GM08714 (cell line): ENCODE measurements around the gene CCDC89.

Experiments used
- H3K4me3 ChIP-seq: fragments of 200-500 bp; sonication (Bioruptor generic); 2 replicates; pipeline ENCODE4 v1.5.1; 2014; ENCODE audit warnings: mild to moderate bottlenecking, low read length, inconsistent platforms
- ZNF274 ChIP-seq: IDR thresholded peaks from 2 replicates; pipeline ENCODE4 v1.6.1; 2012; ENCODE audit warnings: mild to moderate bottlenecking, low read depth, low read length

The CCDC89 gene

DNA sequence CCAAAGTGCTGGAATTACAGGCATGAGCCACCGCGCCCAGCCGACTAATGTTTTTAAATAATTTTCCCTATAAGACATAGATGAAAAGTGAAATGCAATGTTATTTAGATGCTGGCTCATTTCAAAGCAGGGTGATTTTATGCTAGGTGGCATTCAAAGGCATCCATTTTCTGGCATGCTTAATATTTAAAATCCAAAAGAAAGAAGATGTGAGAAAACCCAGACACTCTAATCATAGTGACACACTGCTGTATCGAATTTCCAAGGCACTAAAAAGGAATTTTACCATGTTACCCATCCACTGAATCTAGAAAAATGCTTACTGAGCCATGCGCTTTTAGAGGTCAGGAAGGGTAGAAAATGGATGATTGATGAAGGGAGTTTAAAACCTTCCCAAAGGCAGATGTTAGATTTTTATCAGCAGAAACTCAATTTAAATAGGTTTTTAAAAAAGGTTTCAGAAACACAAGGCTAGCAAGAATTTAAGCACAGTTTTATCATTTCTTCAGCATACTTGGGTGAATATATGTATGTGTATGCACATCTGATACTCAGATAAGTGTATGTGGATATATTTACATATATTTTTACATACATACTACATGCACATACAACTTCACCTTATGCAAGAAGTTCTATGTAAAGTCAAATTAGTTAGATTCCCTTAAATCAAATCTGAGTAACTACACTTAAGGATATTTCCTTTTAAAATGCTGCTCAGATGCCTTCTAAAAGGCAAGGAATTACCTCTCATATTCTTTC, 24.1 kb upstream of the CCDC89 start:
- H3K4me3 ChIP-seq: no peak overlapping the region
- TF ChIP-seq ZNF274: no peak

DNA sequence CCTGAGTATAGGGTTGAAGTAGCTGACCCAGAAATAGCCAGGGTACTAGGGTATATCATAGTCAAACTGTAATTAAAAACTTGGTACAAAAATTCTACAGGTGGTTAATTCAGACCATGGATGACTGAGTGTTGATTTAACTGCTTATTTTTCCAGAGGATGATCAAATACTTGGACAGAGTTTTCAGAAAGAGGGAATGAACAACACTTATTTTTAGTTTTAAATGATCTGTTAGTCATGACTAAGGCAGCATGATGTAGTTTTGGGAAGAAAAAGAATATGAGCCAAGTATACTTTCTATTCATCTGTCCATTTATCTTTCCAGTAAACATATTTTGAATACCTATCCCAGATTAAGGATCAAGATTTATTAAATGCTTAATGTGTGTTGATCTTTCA, 19.8 kb upstream of the CCDC89 start:
- no peak for TF ChIP-seq ZNF274
- H3K4me3 ChIP-seq: no peak overlapping the region

DNA sequence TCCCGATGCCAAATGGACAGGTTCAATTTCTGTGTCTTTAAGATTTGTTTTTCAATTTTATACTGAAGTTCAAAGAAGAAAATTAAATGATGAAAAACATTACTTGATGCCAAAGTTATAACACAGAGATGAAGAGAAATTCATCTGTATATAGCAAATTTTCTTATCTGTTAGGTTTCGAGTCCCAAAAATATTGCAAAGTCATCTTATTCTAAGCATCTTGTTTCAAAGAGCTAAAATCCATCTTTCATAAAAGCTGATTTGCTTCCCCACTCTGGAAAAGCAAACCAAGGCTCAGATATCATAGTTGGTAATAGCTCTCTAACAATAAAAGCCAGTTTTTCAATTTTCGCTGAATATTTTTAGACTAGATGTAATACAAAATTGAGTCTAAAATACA, 19.0 kb upstream of the CCDC89 start:
- no peak overlapping the region for H3K4me3 ChIP-seq
- TF ChIP-seq ZNF274: no peak

DNA sequence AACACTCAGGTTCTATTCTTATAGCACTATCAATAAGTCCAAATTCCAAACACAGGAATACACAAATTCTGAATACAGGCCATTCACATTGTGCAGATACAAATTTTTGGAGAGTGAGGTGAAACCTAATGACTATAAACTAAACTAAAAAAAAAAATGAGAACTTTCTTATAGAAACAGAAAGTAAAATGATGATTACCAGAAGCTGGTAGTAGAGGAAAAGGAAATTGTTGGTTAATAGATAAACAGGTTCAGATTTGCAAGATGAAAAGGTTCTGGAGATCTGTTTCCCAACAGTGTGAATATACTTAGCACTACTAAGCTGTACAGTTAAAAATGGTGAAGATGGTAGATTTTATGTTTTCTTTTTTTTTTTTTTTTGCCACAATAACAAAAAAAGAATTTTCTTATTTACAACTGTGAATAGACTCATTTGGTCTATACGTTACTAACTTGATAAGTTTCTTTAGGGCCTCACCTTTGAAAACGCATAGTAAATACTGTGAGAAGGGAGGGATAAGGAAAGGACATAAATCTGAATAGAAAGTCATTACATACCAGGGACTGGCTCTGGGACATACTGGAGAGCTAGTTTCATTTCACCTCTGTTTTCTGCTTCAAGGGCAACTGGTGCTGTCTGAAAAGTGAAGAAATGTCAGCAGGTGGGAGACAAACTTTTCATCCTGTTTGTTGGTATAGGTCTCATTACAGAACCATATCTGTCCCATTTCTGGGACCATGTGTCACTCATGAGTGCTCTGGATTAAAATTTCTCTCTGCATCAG, 14.2 kb upstream of the CCDC89 start:
- no peak overlapping the region for H3K4me3 ChIP-seq
- no peak for TF ChIP-seq ZNF274

DNA sequence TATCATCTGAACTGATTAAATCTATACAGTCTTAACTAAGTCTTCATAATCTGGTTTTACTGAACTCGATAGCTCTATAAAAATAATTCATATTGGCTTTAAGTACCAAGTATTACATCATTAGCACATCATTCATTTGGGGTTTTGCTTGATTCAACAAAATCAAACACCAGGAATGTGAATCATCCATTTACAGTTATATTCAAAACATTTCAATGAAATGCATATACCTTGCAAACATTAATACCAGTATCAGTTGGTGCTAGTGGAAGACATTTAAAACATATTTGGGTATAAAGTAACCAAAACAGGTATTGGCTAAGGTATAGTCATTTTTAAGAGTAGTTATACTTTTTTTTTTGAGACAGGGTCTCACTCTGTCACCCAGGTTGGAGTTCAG, 12.2 kb upstream of the CCDC89 start:
- no peak overlapping the region for H3K4me3 ChIP-seq
- no peak for TF ChIP-seq ZNF274

DNA sequence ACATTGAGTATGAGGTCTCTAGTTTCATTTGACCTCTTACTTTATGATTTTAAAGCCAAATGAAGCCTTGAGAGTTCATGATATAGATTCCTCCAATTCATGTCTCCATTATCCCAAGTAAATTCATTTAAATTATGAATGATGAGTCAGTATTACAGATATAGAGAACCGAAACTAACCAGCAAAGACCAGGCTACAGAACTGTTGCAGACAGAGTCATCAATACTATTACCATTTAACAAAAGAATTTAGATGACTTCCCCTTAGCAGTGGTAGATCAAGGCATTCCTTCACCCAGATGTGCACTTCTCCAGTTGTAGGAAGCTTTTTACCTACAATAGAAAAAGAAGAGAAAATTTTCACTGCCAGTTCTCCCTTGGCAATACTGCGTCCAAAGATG, 11.8 kb upstream of the CCDC89 start:
- TF ChIP-seq ZNF274: no peak
- H3K4me3 ChIP-seq: no peak overlapping the region

DNA sequence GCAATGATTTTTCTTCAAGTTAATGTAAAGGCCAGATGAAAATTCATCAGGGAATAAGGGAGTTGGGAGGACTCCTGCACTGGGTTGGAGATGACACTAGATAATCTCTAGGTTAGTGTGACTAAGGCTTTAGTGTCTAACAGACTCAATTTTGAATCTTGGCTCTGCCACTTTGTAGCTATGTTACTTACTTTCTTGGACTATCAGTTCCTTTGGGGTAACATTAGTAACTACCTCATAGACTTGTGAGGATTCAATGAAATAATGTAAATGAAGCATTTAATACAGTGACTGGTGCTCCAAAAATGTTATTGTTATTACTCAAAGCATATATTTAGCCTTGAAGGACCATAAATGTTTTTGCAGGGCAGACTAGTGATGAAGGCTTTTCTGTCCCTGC, 9.6 kb upstream of the CCDC89 start:
- H3K4me3 ChIP-seq: no peak overlapping the region
- TF ChIP-seq ZNF274: no peak

DNA sequence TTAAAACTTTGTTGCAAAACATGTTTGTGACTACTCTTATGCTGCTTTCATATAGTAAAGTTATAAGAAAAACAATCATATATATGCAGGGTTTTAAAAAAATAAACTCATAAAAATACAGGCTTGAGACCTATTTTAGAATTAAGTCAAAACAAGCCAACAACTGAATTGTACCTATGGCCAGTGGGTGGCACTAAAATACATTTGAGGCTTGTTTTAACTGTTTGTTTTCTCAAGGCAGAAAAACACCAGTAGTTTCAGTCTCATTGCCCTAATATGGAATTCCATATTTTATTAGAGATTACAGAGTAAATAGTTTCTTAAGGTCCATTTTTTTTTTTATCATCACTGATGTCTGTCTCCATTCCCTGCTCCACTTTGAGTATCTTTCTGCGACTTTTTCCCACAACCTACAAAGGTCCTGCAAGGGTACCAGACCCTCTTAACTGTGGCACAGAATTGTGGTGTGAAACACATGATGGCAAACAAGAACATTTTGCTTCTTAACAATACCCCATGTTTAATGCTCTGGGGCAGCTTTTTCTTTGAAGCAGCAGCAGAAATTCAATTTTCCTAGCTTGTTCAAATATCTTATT, 8.5 kb upstream of the CCDC89 start:
- TF ChIP-seq ZNF274: no peak
- no peak overlapping the region for H3K4me3 ChIP-seq

DNA sequence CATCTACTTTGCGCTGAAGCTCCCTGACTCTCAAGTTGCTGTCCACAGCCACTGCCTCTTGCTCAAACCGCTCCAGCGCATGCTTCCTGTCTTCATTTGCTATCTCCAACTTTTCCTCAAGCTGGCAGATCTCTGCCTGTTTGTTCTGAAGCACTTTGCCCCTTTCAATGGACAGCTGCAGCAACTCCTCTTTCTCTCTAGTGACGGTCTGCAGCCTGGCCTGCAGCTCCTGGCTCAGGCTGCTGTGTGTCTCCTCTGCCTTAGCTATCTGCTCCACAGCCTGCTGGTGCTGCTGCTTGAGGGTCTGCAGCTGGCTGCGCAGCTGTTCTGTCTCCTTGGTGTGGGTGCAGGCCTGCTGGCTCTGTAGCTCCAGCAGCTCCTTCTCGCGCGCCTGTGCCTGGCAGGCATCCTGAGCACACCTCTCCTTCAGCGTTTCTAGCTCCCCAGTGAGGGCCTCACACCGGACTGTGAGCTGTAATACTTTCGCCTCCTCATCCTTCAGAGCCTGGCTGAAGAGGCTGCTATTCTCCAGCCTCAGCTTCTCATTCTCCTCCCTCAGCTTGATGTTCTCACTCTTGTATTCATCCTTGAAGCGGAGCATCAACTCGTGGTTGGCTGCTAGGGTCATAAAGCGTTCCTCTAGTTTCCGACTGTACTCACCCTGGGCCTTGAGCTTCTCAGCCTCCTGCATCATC, 723 bp downstream of the CCDC89 start:
- H3K4me3 ChIP-seq: no peak overlapping the region
- TF ChIP-seq ZNF274: no peak

DNA sequence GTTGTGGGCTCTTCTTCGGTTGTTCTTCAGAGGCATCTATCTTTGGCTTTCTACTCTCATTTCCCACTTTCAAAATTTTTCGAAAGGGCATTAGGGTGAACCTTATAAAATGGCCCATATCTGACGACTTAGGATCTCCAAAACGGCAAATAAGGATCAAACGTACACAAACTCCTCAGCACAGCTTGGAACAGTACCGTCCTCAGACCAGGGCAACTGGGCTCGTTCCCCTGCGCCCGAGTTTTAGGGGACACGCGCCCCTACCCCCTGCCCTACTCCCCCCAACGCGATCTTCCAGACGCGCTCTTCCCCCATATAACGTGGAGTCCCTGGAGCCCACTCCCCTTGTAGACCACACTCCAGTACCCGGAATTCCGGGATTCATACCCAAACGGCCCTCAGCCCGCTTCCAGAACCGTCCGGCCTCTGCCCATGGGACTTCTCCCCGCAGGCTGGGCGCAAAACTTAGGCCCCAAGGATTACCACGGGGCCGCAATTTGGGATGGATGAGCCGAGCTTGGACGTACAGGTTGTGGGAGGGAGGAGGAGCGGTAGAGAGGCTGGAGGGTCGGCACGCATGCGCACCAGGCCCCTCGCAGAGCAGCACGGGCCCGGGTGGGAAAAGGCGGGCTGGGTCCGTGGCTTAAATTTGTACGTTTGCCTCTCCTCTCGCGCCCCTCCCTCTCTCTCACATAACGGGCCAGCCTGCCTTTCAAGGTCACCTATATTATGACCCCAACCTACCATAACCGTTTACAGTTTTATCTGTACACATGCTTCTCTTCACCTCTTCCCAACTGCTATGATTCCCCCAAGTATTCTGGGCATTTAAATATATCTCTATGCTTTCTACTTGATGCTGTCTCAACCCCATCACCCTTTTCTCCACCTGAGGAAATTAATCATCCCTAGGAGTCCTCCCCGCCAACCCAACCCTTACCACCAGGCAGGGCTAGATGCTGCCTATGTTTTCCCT, 3.4 kb downstream of the CCDC89 start:
- peak overlapping the region; percentile 69; the same call in 1 of the 2 replicates for H3K4me3 ChIP-seq
- no peak for TF ChIP-seq ZNF274

DNA sequence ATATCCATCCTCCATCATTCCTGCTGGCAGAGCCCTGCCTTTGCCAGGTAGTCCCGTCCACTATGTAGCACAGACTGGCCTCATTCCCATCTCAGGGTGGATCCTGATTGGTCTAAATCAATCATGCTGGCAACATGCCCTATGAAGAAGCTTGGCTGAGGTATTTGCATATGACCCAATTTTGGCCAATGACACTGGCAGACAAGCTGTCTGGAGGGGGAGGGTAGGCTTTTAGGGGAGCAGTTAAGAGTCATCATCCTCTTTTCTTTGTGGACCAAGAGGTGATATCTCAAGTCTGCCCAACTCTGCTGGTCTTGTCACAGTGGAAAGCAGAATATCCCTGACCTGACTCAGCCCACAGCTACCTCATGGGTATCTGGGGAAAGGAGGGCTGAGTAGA, 5.1 kb downstream of the CCDC89 start:
- no peak for TF ChIP-seq ZNF274
- H3K4me3 ChIP-seq: no peak overlapping the region

DNA sequence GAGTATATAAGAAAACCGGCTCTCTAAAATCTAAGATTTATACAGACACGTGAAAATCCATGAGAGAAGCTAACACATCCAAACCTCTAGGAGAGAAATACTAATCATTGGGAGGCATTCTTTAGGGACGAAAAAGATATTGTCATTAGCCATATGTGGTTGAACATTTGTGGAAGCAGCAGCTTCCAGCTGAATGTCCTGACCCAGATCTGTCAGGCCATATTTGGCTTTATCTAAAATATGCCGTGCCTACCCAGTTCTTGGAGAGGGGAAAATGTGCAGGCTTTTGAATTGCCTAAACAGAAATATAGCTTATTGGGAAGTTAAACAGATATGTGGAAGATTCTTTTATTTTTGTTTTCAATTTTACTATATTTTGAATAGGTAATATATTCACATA, 6.4 kb downstream of the CCDC89 start:
- H3K4me3 ChIP-seq: no peak overlapping the region
- TF ChIP-seq ZNF274: no peak

DNA sequence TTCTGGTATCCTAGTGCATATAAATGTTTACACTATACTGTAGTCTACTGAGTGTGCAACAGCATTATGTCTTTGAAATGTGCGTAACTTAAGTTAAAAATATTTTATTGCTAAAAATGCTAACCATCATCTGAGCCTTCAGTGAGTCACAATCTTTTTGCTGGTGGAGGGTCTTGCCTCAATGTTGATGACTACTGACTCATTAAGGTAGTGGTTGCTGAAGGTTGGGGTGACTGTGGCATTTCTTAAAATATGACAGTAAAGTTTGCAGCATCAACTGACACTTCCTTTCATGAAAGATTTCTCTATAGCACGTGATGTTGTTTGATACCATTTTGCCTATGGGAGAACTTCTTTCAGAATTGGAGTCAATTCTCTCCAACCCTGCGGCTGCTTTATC, 12.6 kb downstream of the CCDC89 start:
- H3K4me3 ChIP-seq: no peak overlapping the region
- no peak for TF ChIP-seq ZNF274
